HL-60 (cell line): ENCODE results near the gene B9D2.

ENCODE experiments used
- POLR2AphosphoS5 ChIP-seq: IDR thresholded peaks from 2 replicates; pipeline ENCODE4 v1.6.1; 2012; ENCODE audit warnings: low read depth
- TF ChIP-seq, protein P1 (sequence below): IDR thresholded peaks from one replicate; pipeline ENCODE4 v1.5.1; 2011; ENCODE audit warnings: low read length, control low read depth, inconsistent platforms; ENCODE audit not compliant: insufficient read depth

DNA sequence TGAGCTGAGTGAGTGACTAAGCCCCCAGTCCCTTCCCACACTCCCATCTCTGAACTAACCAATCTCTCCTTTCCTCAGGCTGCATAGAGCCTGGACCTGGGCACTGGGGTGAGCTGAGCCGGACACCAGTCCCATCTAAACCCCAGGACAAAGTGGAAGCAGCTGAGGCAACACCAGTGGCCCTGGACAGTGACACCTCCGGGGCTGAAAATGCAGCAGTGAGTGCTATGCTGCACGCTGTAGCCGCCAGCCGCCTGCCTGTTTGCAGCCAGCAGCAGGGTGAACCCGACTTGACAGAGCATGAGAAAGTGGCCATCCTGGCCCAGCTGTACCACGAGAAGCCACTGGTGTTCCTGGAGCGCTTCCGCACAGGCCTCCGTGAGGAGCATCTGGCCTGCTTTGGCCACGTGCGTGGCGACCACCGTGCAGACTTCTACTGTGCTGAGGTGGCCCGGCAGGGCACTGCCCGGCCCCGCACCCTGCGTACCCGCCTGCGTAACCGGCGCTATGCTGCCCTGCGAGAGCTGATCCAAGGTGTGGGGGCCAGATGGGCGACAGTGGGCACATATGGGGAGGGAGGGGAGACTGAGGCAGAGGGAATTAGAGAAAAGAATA lies 47.5 kb downstream of the B9D2 start:
- TF ChIP-seq, protein P1, sequence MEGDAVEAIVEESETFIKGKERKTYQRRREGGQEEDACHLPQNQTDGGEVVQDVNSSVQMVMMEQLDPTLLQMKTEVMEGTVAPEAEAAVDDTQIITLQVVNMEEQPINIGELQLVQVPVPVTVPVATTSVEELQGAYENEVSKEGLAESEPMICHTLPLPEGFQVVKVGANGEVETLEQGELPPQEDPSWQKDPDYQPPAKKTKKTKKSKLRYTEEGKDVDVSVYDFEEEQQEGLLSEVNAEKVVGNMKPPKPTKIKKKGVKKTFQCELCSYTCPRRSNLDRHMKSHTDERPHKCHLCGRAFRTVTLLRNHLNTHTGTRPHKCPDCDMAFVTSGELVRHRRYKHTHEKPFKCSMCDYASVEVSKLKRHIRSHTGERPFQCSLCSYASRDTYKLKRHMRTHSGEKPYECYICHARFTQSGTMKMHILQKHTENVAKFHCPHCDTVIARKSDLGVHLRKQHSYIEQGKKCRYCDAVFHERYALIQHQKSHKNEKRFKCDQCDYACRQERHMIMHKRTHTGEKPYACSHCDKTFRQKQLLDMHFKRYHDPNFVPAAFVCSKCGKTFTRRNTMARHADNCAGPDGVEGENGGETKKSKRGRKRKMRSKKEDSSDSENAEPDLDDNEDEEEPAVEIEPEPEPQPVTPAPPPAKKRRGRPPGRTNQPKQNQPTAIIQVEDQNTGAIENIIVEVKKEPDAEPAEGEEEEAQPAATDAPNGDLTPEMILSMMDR: no peak
- no peak for TF ChIP-seq POLR2AphosphoS5
